ENCODE measurements around the gene CCKAR.
"Not testable (repeated sequence)": the region's sequence is repeated elsewhere in the genome, so short reads cannot be mapped to it uniquely, and the experiment has no call there.

The CCKAR gene, protein sequence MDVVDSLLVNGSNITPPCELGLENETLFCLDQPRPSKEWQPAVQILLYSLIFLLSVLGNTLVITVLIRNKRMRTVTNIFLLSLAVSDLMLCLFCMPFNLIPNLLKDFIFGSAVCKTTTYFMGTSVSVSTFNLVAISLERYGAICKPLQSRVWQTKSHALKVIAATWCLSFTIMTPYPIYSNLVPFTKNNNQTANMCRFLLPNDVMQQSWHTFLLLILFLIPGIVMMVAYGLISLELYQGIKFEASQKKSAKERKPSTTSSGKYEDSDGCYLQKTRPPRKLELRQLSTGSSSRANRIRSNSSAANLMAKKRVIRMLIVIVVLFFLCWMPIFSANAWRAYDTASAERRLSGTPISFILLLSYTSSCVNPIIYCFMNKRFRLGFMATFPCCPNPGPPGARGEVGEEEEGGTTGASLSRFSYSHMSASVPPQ

DNA sequence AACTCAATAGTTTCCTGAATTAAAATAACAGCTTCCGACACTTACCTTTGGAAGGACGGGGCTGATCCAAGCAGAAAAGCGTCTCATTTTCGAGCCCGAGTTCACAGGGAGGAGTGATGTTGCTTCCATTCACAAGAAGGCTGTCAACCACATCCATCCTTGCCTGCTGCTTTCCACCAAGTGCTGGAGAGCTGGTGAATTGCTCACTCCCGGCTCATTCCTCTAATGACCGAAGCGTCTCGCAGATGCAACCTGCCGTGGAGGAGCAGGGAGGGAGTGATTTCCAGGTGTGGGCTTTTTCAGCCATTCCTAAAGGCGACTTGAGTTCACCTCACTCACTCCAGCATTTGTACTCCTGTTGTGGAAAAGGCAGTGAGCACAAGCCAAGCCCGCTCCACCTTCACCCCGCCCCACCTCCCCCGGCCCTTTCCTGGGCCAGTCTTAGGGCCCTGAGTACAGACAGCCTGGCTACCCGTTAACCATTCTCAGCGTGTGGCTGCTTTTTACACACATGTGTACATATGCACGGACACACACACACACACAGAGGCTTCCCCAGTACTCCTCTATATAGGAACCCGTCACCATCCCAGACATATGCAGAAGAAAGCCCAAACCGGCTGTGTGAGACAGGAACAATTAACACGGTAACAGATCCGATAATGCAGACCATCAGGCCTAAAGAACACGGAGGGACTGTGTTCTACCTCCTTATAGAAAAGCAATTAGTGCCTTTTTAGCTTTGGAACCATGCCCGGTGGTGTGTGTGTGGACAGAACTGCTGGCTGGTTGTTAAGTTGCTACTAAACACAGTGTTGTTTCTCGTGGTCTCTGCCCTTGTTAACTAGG lies at the start of gene CCKAR:
CCKAR (minus strand) TSS at position 374 of the 849 bp plus-strand sequence; CDS start at position 157, 217 bp downstream.
- FAIRE-seq = no peak

DNA sequence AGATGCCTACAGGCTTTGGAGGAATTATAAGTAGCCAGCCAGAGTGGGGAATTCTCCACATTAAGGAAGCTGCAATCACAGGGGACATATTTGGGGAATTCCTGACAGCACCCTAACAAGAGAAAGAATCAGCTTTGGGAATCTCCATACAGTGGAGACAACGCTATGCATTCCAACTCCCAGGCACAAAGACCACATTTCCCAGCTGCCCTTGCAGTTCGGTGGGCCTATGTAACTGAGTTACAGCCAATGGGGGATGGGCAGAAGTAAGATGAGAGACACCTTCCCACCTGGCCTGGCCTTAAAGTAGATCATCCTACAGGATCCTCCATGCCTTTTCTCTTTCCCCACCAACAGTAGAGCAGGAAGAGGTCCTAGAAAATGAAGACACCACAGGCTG lies 43.4 kb upstream of the CCKAR start:
- no peak for FAIRE-seq

DNA sequence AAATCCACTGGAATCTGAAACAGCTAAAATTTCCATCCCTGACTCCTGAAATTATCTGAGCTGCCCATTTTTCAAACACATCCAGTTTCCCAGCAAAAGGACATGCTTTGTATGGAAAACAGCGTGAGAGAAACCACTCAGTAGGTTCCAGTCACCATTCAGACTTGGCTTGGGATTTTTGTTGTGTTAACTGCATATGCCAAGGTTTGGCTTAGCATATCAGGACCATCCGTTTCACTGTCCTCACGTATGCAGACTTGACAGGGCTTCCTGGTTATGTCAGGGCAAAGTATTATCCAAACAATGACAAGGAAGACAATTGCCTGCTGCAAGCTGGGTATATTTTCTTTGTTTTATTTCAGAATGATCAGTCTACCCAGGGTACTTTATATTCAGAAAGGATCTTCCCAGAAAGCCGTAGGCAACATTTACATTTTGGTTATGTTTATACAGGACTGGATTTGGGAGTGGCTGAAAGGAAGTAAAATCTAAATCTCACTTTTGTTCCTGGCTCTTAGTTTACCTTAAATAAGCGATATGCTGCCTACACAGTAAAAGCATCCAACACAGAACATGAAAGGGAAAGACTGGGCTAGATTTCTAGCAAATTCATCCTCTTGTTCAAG lies 41.3 kb upstream of the CCKAR start:
- FAIRE-seq = no peak

GRCh38 chr4:26530099-26530498 lies 39.8 kb upstream of the CCKAR start:
- FAIRE-seq = no peak

GRCh38 chr4:26529479-26529878 lies 39.2 kb upstream of the CCKAR start:
- FAIRE-seq = no peak

- FAIRE-seq = no peak
These were observed 35.5 kb upstream of the CCKAR start for GRCh38 chr4:26525771-26526150.

- no peak for FAIRE-seq
These were observed 35.0 kb upstream of the CCKAR start for GRCh38 chr4:26525136-26525770.

- no peak for FAIRE-seq
These were observed 33.7 kb upstream of the CCKAR start for GRCh38 chr4:26524011-26524410.

DNA sequence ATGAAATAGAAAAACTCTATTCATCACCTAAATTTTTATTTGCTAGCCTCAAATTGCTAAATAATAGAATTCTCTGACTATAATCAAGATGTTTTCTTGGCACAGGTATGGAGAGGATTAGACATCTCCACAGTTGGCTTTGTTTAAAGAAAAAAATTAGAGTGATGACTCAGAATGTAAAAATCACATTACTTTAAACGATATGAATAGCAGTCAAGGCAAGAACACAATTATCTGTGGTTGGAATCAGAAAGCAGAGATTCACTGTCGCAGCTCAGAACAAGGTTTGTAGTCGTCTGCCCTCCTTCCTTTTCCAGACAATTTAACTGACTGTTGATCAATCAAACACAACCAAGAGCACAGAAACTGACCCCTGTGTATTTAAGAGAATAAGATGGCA lies 32.2 kb upstream of the CCKAR start:
- FAIRE-seq = no peak

DNA sequence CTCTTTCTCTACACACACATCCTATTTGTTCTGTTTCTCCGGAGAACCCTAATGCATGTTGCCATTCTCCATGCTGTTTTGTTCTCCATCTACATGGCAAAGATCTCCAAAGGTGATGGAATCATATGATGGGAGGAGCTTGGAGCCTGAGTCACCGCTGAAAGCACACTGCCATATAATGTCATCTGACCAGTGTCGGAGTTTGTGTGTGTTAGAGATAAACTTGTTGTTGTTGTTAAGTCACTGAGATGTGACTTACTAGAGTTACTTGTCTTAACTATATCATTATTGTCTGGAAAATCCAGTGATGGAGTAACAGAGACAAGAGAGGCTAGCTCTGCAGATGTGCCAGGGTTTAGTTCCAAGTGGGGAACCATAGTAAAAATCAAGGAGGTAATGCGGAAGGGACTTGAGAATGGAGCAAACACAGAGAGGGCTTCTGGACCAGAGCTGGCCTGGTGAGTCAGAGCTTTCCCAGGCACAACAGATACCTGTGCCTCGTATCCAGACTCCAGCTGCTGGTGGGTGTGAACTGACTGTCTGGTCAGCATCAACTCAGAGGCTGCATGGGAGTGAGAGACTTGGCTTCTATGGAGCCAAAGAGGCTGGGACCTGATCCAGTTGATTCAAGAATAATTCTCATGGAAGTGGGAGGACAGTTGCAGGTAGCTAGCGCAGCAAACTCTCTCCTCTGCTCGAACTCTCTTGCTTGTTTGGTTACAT lies 30.6 kb upstream of the CCKAR start:
- FAIRE-seq = no peak

DNA sequence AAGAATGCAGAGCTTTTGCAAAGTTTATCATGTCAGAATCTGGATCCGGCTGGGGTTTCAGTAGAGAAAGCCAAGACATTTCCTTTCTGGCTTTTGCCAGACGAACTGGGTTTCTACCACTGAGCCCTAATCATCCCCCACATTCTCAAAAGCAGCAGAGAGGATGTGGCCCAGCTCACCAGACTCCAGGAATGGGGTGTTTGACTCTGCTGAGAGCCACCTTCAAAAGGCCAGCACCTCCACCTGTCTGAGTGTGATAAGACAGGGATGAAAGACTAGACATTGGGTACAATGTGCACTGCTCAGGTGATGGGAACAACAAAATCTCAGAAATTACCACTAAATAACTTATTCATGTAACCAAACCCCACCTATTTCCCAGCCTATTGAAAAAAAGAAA lies 25.7 kb upstream of the CCKAR start:
- FAIRE-seq = no peak

- FAIRE-seq = no peak
These were observed 20.2 kb upstream of the CCKAR start for GRCh38 chr4:26510334-26510964.

DNA sequence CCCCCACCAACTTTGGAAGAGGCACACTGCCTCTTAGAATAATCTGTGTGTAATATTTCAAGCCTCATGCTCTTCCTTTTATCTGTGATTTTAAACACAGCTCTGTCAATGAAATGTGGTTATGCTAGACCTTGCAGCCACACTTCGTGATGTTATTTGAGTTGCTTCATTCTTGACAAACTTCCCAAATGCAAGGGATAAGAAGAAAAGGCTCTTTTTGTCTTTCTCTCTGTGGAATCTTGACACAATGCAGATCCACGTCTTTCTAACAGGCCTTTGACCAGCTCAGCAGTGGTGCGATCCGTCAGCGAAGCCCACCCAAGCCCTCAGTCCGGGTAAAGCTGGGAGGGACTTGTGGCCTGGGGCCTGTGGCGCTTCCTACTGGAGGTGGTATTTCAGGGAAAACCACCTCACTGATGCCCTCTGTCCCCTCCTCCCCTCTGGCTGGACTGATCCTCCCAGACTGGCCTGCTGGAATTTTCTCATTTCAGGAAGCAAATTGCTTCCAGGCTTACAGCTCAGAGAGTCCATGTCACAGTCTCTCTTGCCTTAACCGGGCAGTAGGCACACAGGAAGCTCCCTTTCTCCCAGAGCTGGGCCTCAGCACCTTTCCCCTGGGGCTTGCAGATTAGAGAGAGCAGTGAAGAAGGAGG lies 19.5 kb upstream of the CCKAR start:
- FAIRE-seq = no peak

DNA sequence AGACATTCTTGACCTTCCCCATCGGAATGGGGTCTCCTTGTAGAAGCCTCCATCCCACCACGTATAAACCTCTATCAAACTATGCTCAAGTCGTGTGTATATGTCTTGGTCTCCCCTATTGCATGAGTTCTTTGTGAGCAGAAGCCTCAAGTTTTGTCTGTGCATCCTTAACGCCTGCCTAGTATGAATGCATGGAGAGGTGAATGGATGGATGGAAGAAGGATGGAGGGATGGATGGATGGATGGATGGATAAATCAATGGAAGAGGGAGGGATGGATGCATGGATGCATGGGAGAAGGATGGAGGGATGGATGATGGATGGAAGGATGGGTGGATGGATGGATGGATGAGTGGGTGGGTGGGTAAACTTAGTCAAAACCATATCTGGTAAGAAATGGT lies 17.0 kb upstream of the CCKAR start:
- no peak for FAIRE-seq

DNA sequence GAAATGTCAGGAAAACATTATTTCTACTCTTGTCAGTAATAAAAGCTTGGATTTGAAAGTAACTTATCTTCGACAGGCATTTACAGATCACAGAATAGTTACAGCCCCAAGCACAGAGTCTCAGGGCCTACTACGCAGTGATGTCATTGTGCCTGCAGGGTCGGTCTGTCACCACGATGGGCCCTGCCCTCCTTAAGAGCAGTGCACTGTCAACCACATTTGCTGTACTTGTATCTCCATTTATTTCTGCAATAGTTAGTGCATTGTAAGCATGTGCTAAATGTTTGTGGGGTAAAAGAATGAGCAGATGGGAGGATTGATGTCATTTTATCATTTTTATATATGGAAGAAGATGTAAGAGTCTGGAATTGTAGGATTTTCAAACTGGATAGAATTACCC lies 13.6 kb upstream of the CCKAR start:
- FAIRE-seq = no peak

- no peak for FAIRE-seq
These were observed 13.1 kb upstream of the CCKAR start for GRCh38 chr4:26503427-26503826.

DNA sequence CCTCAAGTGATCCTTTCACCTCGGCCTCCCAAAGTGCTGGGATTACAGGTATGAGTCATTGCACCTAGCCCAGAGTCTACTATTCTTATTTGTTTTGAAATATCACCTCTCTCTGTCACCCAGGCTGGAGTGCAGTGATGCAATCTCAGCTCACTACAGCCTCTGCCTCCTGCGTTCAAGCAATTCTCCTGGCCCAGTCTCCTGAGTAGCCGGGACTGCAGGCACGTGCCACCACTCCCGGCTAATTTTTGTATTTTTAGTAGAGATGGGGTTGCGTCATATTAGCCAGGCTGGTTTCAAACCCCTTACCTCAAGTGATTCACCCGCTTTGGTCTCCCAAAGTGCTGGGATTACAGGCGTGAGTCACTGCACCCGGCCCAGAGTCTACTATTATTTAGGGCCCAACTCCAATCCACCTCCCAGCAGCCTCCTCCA lies 10.3 kb upstream of the CCKAR start:
- FAIRE-seq = not testable (repeated sequence)

GRCh38 chr4:26496207-26496783 lies 6.0 kb upstream of the CCKAR start:
- FAIRE-seq = no peak

GRCh38 chr4:26493461-26493860 lies 3.2 kb upstream of the CCKAR start:
- FAIRE-seq = no peak

GRCh38 chr4:26491449-26492170 lies 1.3 kb upstream of the CCKAR start:
- no peak for FAIRE-seq
